ENCODE results near the gene HEMGN.

Gene HEMGN

DNA sequence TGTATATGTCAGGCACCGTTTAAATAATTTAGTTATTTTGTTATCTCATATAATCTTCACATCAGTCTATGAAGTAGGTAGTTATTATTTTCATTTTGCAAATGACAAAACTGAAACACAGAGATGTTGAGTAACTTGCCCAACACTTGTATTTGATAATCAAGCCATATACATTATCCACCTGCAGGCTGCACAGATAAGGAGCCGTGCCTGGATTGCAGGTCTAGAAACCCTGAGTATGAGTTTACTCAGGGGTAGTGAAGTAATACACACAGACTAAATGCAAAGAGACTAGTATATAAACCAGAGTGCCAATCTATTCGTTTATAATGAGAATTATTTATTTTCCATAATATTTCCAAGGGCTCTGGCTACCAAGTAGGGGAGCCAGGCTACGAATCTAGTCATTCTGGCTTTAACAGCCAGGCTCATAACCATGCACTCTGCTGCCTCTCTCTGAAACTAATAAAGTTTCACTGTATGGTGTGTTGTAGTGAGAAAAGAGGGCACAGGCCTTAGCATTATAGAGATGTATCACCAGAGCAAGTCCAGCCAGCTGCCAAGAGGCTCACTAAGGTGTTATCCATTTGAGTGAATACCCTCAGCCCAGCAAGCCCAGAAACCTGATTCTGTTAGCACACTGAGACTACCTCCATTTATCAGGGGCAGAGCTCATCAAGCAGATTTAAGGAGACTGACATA lies 4.5 kb downstream of the HEMGN start:
- in situ Hi-C loops (cut with MboI; ENCODE audit: low sequenced_read_pairs): no loop called here

DNA sequence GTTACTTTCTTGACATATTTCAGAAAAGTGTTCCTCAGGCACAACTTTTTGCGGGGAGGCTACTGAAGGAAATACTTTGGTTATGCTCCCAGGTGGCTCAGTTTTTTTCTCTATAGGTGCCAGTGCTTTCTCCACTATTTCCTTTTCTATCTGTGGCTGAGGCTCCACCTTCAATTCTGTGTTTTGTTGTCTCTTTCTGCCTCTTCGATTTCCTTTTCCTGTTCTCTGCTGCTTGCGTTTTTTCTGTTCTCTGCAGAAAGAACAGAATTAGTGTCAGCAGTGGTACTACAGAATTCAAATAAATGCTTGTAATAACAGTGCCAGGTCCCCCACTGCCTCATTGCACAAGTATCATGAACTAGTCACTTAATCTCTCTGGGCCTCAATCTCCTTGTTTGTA lies 7.0 kb downstream of the HEMGN start:
- in situ Hi-C loops (cut with MboI; ENCODE audit: low sequenced_read_pairs): no loop called here

DNA sequence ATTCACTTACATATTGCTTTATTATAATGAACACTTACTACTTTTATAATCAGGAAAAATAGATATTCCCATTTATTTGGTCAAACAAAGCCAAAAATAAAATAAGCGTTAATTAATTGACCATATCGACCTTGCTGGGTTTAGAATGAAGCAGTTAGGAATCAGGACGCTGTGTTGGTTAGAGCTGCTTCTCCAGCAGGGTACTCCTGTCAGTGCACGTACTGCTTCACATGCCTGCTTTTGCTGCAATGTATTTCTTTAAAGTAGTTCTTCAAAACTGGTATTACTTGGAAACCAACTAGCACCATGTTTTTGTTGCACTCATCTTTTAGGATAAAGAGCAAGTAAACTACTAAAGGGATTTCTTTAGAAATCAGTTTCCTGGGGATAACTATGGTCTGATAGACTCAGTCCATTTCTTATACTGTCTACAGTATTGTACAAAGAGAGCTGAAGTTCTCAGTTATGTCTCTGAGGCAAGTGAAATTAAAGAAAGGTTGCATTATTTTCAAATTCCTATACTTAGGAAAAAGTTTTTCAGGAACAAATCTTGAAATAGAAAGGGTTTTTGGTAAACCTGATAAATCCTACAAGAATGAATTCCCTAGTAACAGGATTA lies 8.9 kb downstream of the HEMGN start:
- in situ Hi-C loops (cut with MboI; ENCODE audit: low sequenced_read_pairs): no loop called here

DNA sequence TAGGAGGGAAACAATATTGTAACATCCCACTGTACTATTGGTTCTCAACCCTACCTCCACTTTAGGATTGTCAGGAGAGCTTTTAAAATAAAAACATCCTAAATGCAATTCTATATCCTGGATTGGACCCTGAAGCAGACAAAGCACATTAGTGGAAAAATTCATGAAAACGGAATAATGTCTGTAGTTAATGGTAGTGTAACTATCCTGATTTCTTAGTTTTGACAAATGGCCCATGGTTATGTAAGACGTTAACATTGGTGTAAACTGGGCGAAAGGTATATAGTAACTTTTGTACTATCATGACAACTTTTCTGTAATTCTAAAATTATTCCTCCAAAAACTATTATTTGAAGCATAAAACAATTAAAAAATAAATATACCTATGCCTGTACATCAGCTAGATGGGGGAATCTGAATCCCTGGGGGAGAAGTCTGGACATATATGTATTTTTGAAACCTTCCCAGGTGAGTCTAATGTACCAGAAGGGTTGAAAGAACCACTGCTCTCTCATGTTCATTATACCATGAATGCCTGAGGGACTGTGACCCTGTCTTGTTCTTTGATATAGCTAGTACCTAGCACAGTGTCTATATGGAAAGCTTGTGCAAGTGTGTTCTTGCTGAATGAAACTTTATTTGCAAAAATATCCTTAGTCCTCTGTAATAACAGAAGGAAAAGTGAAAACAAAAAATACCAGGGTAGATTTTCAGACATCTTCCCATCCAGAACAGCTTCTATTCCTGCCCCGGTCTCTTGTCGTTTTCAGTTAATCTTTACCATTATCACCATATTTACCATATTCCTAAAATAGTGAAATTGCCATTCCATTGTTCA lies 12.3 kb downstream of the HEMGN start:
- in situ Hi-C loops (cut with MboI; ENCODE audit: low sequenced_read_pairs): no loop called here

DNA sequence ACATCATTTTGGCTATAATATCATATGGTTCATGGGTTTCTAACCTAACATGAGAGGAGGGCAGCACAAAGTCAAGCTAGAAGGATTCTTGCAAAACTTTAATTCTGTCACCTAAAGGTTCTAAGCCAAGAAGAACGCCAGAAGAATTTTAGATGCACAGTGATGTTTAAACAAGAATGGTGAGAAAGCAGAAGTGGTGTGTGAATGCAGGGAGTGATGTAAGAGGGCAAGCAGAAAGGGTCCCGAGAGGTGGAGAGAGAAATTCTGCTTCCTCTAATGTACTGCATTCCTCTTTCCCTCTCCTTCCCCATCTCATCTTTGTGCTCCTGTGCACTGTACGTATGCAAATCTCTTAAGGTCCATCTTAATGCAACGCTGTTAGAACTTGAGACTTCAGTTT lies 13.6 kb downstream of the HEMGN start:
- in situ Hi-C loops (cut with MboI; ENCODE audit: low sequenced_read_pairs): no loop called here

DNA sequence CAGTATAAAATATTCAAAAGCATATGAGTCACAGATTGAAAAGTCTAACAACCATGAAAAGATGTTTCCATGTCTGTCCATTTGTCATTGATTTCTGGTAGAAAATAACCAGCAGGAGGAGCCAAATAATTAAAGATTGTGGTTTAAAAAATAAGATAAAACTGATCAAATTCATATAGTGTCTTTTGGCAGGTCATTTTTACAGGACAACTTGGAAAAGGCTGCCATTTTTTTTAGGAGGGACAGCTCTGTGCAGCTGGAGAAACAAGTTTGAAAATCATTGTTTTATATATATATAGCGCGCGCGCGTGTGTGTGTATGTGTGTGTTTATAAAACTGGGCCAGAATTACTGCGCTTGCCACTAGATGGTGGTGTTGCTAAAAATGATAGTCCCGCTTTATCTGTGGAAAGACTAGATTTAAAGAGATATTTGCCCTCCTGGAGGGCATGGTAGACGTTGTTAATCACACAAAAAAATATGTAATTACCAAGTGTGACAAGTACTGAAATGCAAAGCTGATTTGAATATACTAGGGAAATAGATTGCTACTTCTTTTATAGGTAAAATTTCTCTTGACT lies 14.4 kb downstream of the HEMGN start:
- in situ Hi-C loops (cut with MboI; ENCODE audit: low sequenced_read_pairs): no loop called here

DNA sequence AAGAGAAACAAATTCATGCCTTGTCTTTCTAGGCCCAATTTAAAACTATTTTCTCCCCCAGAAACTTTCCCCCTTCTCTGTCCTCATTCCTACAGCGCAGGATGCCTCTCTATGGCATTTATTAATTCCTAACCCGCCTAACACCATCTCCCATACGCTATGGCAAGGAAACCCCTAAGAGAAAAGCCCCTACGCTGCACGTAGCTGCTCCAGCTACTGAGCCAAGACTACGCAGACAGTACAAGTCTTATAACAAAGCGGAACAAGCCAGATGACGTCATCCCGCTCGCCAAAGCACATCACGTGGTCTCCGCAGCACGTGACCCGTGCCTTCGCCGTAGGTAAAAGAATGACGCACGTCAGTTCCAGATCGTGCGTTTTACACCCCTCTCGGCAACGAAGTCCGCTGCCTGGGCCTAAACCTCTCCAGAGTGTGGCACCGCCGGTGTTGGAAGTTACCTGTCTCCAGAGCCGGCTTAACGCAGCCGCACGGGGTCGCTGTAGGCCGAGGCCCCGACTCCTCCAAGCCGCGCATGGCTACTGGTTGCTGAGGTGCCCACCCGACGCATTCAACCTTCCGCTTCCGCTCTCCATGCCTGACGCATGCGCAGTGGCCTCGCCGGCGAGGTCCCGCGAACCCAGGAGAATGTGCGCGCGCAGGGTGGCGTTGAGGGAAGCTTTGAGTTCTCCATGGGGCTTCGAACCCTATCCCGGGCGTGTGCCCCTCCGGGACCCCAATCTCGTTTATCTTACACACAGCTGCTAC lies 15.8 kb downstream of the HEMGN start, which contains the start of gene TRMO:
TRMO (minus strand) TSS at position 542 of the 766 bp plus-strand sequence; CDS start at position 535, 7 bp downstream.
- in situ Hi-C loops (cut with MboI; ENCODE audit: low sequenced_read_pairs): no loop called here

DNA sequence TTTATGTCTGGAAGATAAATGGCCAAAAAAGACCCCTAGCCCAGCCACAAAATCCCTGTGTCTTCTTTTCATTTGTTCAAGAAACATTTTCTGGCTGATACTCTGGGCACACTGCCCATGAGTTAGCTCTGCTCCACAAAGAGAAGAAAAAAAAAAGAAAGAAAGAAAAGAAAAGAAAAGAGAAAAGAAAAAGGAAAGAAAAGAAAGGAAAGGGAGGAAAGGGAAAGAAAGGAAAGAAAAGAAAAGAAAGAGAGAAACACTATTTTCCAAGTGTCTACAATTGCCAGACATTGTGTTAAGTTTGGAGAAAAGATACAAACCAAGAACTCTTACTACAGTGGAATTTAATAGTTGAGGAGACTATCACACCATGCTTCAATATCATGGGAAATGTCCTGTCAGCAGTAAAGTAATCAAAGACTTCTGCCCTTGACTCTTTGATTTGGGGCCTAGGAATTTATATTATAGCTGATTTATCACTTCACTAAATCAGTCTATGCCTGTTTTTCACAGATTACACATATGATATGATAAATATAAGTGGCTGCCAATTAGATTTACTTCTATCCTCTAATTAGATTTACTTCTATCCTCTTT lies 18.7 kb downstream of the HEMGN start:
- in situ Hi-C loops (cut with MboI; ENCODE audit: low sequenced_read_pairs): no loop called here

DNA sequence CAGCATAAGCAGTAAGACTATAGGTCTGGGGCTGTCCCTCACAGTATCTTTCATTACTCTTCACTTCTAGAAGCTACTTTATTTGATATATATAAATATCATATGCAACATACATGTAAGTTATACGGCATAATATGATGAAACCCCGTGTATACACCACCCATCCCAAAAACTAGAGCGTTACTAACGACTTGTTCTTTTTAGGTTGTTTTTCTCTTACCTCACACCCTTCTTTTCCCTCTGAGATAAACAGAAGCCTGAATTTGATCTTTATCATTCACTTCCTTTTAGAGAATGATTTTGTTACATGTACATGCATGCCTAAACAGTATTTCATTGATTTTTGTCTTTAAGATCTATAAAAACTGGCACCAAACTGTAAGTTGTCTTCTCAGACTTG lies 19.4 kb downstream of the HEMGN start:
- in situ Hi-C loops (cut with MboI; ENCODE audit: low sequenced_read_pairs): no loop called here

DNA sequence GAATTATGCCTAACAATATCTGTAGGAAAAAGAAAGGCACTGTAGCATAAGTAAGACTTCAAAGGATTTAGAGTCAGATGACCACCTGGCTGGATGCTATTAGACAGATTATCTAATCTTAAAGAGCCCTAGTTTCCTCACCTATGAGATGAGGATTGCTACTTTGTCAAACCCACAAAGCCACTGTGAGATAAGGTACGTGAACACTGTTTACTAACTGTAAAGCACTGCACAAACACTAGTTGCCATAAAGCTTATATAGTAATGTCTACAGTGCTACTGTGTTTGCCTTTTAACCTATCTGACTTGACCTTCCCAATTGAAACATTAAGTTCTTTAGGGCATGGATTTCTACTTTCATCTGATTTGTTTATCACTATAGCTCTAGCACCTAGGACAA lies 26.0 kb downstream of the HEMGN start:
- in situ Hi-C loops (cut with MboI; ENCODE audit: low sequenced_read_pairs): no loop called here

DNA sequence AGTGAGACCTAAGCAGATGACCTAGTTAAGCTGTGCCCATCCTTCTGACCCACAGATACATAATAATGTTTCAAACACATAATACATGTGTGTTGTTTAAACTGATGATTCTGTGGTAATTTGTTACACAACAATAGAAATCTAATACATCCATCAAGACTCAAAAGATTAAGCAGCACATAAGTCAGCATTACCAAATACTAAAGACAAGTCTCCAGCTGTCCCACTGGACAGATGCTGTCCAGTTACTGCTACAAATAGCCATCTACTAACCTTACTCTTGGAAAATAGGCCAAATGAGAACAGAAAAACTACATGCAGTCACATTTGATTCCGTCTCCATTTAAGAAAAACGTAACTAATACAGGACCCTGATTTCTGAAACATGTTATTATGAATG lies 26.4 kb downstream of the HEMGN start:
- in situ Hi-C loops (cut with MboI; ENCODE audit: low sequenced_read_pairs): no loop called here

DNA sequence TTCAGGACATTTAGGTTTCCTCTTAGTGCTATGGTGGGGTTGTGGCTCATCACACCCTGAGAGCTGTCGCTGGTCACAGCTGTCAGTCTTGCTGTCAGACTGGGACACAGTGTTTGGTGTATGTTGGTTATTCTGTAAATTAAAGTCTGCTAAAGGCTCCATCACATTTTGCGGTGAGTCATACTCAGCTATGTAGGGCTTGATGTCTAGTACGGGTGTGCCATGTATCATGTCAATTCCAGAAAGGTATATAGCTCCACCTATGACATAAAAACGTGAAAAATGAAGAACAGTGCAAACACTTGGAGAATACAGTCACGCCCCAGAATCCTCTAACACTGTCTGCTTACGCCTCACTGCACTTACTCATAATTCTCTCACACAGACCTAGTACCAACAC lies 27.6 kb downstream of the HEMGN start:
- in situ Hi-C loops (cut with MboI; ENCODE audit: low sequenced_read_pairs): no loop called here

DNA sequence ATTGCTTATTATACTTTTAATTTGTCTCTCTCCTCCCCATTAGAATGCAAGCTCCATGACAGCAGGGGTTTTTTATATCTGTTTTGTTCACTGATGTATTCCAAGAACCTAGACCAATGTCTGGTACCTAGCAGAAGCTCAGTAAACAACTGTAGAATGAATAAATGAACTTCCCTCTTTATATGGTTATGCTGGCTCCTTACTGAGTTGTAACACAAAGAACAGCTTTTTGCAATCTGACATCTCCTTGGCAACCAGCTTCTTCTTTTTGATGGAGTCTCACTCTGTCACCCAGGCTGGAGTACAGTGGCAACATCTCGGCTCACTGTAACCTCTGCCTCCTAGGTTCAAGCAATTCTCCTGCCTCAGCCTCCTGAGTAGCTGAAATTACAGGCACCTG lies 29.3 kb downstream of the HEMGN start:
- in situ Hi-C loops (cut with MboI; ENCODE audit: low sequenced_read_pairs): no loop called here

DNA sequence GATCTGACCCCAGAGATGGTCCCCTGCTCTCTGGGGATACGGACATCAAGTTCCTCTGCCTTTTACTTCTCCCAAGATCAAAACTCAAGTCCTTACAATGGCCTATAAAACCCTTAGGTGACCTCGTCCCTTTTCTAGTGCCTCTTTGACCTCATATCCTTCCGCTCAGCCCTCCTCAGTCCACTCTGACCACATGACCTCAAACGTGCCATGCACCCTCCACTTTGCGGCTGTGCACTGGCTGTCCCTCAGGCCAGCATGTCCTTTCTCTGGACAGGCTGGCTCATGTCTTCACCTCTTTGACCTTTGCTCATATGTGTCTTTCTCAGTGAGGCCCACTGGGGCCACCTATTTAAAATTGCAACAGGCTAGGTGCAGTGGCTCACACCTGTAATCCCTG lies 30.3 kb downstream of the HEMGN start:
- in situ Hi-C loops (cut with MboI; ENCODE audit: low sequenced_read_pairs): no loop called here

DNA sequence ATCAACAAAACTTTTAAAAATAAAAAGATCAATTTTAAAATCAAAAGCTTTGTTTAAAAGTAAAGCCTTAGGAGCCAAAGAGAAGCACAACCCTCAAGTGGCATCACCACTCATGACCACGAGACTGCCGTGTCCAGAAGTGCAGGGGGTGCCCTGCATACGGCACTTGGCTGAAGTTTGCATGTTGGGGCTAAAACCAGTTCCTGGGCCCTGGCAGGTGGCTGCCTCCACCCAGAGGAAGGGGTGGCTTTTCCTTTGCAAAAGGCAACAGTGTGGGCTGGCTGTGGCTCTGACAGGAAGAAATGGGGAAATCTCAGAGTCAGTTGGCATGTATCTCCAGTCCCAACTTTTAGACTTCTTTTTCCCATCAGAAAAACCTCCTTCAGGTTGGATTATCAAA lies 30.9 kb downstream of the HEMGN start:
- in situ Hi-C loops (cut with MboI; ENCODE audit: low sequenced_read_pairs): no loop called here

DNA sequence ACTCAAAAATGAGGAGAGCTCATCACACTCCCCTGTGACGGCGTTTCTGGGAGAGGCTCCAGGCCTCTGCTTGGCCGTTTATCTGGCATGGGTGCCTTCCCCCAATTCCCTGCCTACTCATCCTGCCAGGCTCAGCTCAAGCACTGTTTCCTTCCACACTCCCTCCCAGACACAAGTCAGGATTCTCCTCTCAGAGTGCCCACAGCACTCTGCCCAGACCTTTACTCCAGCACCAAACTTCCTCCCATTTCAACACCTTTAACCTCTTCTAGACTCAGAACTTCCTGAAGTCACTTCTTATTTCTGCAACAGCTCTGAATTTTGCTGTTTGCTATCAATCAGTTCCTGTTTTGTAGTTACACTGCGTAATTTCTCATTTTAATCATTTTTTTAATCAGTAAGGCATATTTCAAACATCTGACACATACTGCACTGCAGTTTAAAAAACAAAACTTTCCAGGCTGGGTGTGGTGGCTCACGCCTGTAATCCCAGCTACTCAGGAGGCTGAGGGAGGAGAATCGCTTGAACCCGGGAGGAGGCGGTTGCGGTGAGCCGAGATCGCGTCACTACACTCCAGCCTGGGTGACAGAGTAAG lies 31.6 kb downstream of the HEMGN start:
- in situ Hi-C loops (cut with MboI; ENCODE audit: low sequenced_read_pairs): no loop called here

DNA sequence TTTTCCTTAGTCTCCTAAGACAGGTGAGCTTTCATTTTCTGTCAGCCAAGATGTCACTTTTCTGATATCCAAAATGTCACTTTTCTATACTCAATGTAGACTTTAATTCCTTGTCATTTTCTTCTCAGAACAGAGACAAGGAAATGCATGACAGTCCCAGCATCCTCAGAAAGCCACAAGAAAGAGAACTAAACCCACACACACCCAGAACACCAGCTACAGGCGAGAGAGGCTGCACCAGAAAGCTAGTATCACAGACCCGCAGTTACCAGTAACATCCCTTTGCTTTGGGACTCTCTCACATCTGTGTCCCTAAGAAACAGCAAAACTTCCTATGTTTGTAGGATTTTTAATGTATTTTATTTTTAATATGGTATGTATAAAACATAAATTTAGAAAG lies 32.7 kb downstream of the HEMGN start:
- in situ Hi-C loops (cut with MboI; ENCODE audit: low sequenced_read_pairs): no loop called here

DNA sequence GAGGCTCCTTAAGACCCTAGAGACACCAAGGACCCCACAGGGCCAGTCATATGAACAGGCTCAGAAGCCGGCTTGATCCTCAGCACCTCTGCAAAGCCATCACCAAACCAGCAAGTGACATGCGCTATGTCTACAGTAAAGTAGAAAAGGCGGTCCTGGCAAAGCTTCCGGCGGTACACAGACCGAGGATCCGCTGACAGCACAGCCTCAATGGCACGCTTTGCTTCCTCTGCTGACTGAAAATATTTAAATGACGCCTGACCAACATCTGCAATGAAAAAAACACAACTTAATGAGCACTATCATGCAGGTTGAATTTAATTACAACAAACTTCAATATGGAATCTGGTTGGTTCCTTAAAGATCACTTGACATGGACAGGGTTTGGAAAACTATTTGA lies 33.2 kb downstream of the HEMGN start:
- in situ Hi-C loops (cut with MboI; ENCODE audit: low sequenced_read_pairs): no loop called here

DNA sequence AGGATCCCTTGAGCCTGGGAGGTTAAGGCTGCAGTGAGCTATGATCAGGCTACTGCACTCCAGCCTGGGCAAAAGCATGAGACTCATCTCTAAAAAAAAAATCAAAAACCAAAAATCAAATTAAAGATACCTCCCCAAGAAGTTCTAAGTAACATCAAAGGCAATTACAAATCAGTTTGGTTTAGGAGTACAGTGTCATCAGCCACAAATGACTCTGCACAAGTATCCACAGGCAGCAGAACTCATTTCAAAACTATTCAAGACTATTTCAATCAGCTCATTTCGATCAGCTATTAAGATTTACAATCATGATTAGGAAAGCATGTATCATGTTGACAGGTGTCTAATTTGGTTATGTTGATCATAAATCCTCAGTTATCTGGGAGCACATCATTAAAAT lies 34.8 kb downstream of the HEMGN start:
- in situ Hi-C loops (cut with MboI; ENCODE audit: low sequenced_read_pairs): no loop called here
